ENCODE measurements around the gene LAMTOR1. TPM values are rescaled to one million over a fixed set of nuclear protein-coding genes. Genes with fewer than 3 reads are reported as not detected.

Gene LAMTOR1
- total RNA-seq, 2 experiments from 2014 or later: 50.3 to 52.4 TPM

GRCh38 chr11:72125956-72126355 lies 22.9 kb upstream of the LAMTOR1 start:
- no peak for DNase-seq
- intact Hi-C loops (cut with micrococcal nuclease): no loop called here
- POLR2A ChIA-PET: no interaction called here
- Mint-ChIP-seq H3K9me3 (peaks cover 13% of the 10 kb centered on the region), H3K4me1 (ENCODE audit: low read depth) (no peaks in the 10 kb centered on the region), H3K27me3 (peaks cover 3% of the 10 kb centered on the region), H3K4me3 (no peak overlapping the region), H3K27ac (no peak overlapping the region), H3K36me3 (ENCODE audit: low read depth) (peaks cover 12% of the 10 kb centered on the region)
- CTCF ChIA-PET: interaction anchor here (1.4 to 3.1 kb wide), 3 partner anchors 18 to 101 kb away, joined by 3 to 20 read pairs (median 3); no protein-coding TSS in a partner anchor
- TF ChIP-seq, protein P1, sequence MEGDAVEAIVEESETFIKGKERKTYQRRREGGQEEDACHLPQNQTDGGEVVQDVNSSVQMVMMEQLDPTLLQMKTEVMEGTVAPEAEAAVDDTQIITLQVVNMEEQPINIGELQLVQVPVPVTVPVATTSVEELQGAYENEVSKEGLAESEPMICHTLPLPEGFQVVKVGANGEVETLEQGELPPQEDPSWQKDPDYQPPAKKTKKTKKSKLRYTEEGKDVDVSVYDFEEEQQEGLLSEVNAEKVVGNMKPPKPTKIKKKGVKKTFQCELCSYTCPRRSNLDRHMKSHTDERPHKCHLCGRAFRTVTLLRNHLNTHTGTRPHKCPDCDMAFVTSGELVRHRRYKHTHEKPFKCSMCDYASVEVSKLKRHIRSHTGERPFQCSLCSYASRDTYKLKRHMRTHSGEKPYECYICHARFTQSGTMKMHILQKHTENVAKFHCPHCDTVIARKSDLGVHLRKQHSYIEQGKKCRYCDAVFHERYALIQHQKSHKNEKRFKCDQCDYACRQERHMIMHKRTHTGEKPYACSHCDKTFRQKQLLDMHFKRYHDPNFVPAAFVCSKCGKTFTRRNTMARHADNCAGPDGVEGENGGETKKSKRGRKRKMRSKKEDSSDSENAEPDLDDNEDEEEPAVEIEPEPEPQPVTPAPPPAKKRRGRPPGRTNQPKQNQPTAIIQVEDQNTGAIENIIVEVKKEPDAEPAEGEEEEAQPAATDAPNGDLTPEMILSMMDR (IDR thresholded peaks at IDR 0.05): no peak
- ATAC-seq: no peak

DNA sequence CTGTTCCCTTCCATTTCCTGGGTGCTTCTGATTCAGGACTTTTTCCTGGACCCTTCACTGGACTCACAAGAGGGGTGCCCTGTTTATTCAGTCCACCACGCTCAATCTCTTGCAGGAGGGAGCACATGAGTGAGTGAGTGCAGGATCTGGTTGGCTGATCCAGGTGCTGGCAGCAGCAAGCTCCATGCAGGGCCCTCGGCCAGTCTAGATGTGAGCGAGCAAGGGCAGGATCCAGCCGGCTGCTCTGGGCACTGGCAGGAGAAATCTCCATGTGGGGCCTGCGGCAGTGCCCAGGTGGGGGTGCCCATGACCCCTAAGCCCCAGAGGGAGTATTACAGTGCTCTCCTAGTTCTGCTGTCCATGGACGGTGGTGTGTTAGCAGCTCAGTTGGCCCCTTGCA lies 20.9 kb upstream of the LAMTOR1 start:
- CTCF ChIA-PET: interaction anchor here (1.8 to 3.1 kb wide), 2 partner anchors 20 to 99 kb away, joined by 5 to 20 read pairs; no protein-coding TSS in a partner anchor
- Mint-ChIP-seq H3K4me3 (no peak overlapping the region), H3K27me3 (peaks cover 3% of the 10 kb centered on the region), H3K27ac (no peak overlapping the region), H3K36me3 (ENCODE audit: low read depth) (peaks cover 8% of the 10 kb centered on the region), H3K9me3 (peaks cover 10% of the 10 kb centered on the region), H3K4me1 (ENCODE audit: low read depth) (no peaks in the 10 kb centered on the region)
- ATAC-seq (no peak), DNase-seq (no peak)
- intact Hi-C loops (cut with micrococcal nuclease): no loop called here
- POLR2A ChIA-PET: no interaction called here
- TF ChIP-seq, protein P1 (IDR thresholded peaks at IDR 0.05): no peak

GRCh38 chr11:72123117-72123653 lies 20.1 kb upstream of the LAMTOR1 start:
- ChIA-PET POLR2A (interaction anchor here (1.1 to 1.2 kb wide), 2 partner anchors 11 to 21 kb away, joined by 3 to 5 read pairs; partner anchors contain the start of genes ANAPC15 and LAMTOR1), CTCF (interaction anchor here (1.0 to 3.1 kb wide), 3 partner anchors 21 to 98 kb away, joined by 3 to 20 read pairs (median 5); no protein-coding TSS in a partner anchor)
- TF ChIP-seq, protein P1 (IDR thresholded peaks at IDR 0.05): no peak
- Mint-ChIP-seq H3K27me3 (no peaks in the 10 kb centered on the region), H3K4me1 (ENCODE audit: low read depth) (no peaks in the 10 kb centered on the region), H3K9me3 (peaks cover 4% of the 10 kb centered on the region), H3K36me3 (ENCODE audit: low read depth) (peaks cover 2% of the 10 kb centered on the region), H3K4me3 (no peak overlapping the region), H3K27ac (no peak overlapping the region)
- intact Hi-C loops (cut with micrococcal nuclease): no loop called here
- ATAC-seq (no peak), DNase-seq (no peak)

DNA sequence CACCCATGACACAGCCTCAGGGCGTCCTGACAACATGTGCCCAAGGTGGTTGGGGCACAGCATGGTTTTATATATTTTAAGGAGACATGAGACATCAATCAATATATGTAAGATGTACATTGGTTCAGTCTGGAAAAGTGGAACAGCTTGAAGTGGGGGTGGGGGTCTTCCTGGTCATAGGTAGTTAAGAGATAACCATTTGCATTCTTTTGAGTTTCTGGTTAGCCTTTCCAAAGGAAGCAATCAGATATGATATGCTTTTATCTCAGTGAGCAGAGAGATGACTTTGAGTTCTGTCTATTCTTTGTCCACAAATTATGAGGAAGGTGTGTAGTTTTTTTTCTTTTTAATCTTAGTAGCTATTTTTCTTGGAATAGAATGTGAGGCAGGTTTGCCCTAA lies 19.5 kb upstream of the LAMTOR1 start:
- Mint-ChIP-seq H3K9me3 (no peaks in the 10 kb centered on the region), H3K36me3 (ENCODE audit: low read depth) (no peaks in the 10 kb centered on the region), H3K27ac (no peak overlapping the region), H3K4me3 (no peak overlapping the region), H3K4me1 (ENCODE audit: low read depth) (no peaks in the 10 kb centered on the region), H3K27me3 (no peaks in the 10 kb centered on the region)
- DNase-seq (no peak), ATAC-seq (no peak)
- ChIA-PET CTCF (interaction anchor here (1.0 to 1.8 kb wide), 2 partner anchors 21 to 97 kb away, joined by 3 to 5 read pairs; no protein-coding TSS in a partner anchor), POLR2A (interaction anchor here (1.1 to 1.2 kb wide), 2 partner anchors 10 to 20 kb away, joined by 3 to 5 read pairs; partner anchors contain the start of genes ANAPC15 and LAMTOR1)
- TF ChIP-seq, protein P1 (IDR thresholded peaks at IDR 0.05): no peak
- intact Hi-C loops (cut with micrococcal nuclease): no loop called here

GRCh38 chr11:72120930-72121329 lies 17.8 kb upstream of the LAMTOR1 start:
- no peaks in the 10 kb centered on the region for H3K9me3 Mint-ChIP-seq
- no peak for ATAC-seq
- TF ChIP-seq, protein P1 (IDR thresholded peaks at IDR 0.05): no peak
- DNase-seq: no peak
- no peaks in the 10 kb centered on the region for H3K36me3 Mint-ChIP-seq (ENCODE audit: low read depth)
- intact Hi-C loops (cut with micrococcal nuclease): no loop called here
- ChIA-PET POLR2A (interaction anchor here (1.5 kb wide), 1 partner anchor 8 kb away, joined by 5 read pairs; the partner anchor contains the start of gene ANAPC15), CTCF (no interaction called here)
- H3K27me3 Mint-ChIP-seq: peaks cover 1% of the 10 kb centered on the region
- H3K27ac Mint-ChIP-seq: no peak overlapping the region
- no peaks in the 10 kb centered on the region for H3K4me1 Mint-ChIP-seq (ENCODE audit: low read depth)
- no peak overlapping the region for H3K4me3 Mint-ChIP-seq
